NCI-H1436 (cell line): Measurements from ENCODE around the gene LY6G6D.

ENCODE experiments used
- DNase-seq: peaks from one replicate; lab custom pipeline; 2025; lab: John Stamatoyannopoulos, UW

Gene LY6G6D

GRCh38 chr6:31736021-31736767, 21.0 kb downstream of the LY6G6D start, which contains the start of gene CLIC1:
Gene CLIC1 (minus strand): TSS chr6:31736530. CDS start chr6:31736300, 230 bp downstream.
- DNase-seq: peak; percentile 69

- no peak for DNase-seq
These were observed 21.7 kb downstream of the LY6G6D start for GRCh38 chr6:31736768-31737314.

GRCh38 chr6:31737315-31737990, 22.3 kb downstream of the LY6G6D start:
- DNase-seq: peak; percentile 39

GRCh38 chr6:31737991-31738979, 23.1 kb downstream of the LY6G6D start:
- DNase-seq: peak; percentile 31

GRCh38 chr6:31739639-31740396, 24.7 kb downstream of the LY6G6D start, which contains the start of gene MSH5:
Gene MSH5 (plus strand): TSS chr6:31740005. CDS start chr6:31740467, 462 bp downstream.
- peak; percentile 98 for DNase-seq

- peak; percentile 42 for DNase-seq
These were observed 25.5 kb downstream of the LY6G6D start for GRCh38 chr6:31740397-31741223.

- DNase-seq: no peak
These were observed 26.7 kb downstream of the LY6G6D start for GRCh38 chr6:31741815-31742214.

GRCh38 chr6:31742894-31743293, 27.7 kb downstream of the LY6G6D start:
- no peak for DNase-seq

- no peak for DNase-seq
These were observed 29.3 kb downstream of the LY6G6D start for GRCh38 chr6:31744422-31744821.

- DNase-seq: no peak
These were observed 34.3 kb downstream of the LY6G6D start for GRCh38 chr6:31749301-31750036.

GRCh38 chr6:31750411-31751022, 35.4 kb downstream of the LY6G6D start:
- DNase-seq: no peak

- no peak for DNase-seq
These were observed 37.7 kb downstream of the LY6G6D start for GRCh38 chr6:31752739-31753319.

GRCh38 chr6:31758281-31758680, 43.1 kb downstream of the LY6G6D start:
- no peak for DNase-seq

GRCh38 chr6:31760790-31761189, 45.6 kb downstream of the LY6G6D start:
- no peak for DNase-seq

GRCh38 chr6:31761343-31761742, 46.2 kb downstream of the LY6G6D start:
- no peak for DNase-seq

GRCh38 chr6:31762356-31762755, 47.2 kb downstream of the LY6G6D start, which contains the start of gene SAPCD1:
Gene SAPCD1 (plus strand): TSS chr6:31762656. CDS start chr6:31763055, 399 bp downstream.
- DNase-seq: no peak

GRCh38 chr6:31762878-31763618, 47.9 kb downstream of the LY6G6D start:
- DNase-seq: no peak

- DNase-seq: no peak
These were observed 48.4 kb downstream of the LY6G6D start for GRCh38 chr6:31763619-31763940.
